Measurements from ENCODE around the gene SLC4A4.

Gene SLC4A4

DNA sequence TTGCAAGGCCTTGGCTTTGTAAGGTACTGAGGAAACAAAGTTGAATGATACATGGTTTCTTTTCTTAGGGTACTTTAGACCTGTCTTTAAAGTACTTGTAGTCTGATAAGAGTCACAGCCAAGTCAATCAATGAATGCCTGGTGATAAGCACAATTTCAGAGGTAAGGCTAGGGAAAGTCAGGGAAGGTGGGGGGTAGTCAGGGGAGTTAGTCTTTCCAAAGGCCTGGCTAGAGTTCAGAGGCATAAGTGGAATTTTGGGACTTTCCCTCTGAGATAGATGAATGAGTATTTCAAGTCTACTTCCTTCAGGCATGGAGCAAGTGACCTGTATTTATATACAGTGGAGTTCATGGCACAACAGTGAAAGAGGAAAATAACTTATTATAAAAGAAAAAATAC lies 78.3 kb downstream of the SLC4A4 start:
- no peak for FAIRE-seq

- no peak for FAIRE-seq
Measured at GRCh38 chr4:71426381-71427042, 87.7 kb downstream of the SLC4A4 start.

- FAIRE-seq, result no peak
Measured at GRCh38 chr4:71429106-71429505, 90.3 kb downstream of the SLC4A4 start.

DNA sequence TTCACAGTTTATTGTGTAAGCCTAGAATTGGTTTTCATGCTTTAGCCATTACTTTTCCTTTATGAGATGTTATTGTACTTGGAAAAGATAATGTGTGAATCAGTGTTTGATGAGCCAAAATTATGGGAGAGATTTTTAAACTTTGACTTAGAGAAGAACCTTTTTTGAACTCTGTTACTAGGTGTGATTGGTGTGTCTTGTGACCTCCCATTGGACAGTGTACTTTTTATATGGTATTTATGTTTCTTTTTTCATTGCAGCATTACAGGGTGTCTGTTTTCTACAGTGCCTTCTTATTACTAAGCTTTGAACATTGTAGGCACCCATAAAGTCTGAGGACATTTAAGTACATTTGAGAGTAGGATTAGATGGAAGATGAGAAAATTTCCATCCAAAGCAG lies 91.1 kb downstream of the SLC4A4 start:
- FAIRE-seq, result no peak

GRCh38 chr4:71430609-71431008 lies 91.8 kb downstream of the SLC4A4 start:
- no peak for FAIRE-seq

- no peak for FAIRE-seq
Measured at GRCh38 chr4:71440612-71441011, 101.8 kb downstream of the SLC4A4 start.

GRCh38 chr4:71441186-71442169 lies 102.7 kb downstream of the SLC4A4 start:
- no peak for FAIRE-seq

DNA sequence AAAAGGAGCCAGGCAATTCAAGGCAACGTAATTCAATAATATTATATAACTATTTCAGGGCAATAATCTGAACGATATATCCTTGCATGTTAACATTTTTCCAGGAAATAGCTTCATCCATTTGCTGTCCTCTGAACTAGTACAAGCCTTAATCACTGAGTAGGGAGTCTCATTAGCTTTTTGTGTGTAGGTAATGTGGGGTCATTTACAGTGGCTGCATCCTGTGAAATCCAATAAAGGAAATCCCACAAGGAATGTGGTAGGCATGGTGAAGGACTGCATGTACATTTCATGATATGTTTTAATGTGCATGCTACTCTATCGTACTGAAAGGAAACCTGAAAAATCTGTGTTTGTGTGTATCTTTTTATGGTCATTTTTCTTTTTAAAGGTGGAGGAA lies 103.5 kb downstream of the SLC4A4 start:
- FAIRE-seq, result no peak

DNA sequence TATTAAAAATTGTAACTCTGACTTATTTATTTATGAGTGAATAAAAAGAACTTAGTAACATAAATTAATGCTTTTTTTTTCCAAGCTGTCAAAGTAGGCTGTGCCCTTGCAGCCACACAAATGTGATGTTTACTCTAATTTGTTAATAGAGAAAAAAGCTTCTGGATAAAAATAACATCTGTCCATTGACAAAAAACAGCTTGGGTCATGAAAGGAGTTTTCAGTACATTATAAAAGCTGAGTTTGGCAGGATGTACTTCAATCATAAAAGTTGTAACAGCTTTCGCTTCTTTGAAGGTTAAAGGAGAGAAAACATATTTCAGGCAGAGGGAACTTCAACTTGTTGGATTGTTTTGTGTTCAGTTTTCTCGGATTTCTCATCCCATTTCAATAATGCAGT lies 105.6 kb downstream of the SLC4A4 start:
- no peak for FAIRE-seq

DNA sequence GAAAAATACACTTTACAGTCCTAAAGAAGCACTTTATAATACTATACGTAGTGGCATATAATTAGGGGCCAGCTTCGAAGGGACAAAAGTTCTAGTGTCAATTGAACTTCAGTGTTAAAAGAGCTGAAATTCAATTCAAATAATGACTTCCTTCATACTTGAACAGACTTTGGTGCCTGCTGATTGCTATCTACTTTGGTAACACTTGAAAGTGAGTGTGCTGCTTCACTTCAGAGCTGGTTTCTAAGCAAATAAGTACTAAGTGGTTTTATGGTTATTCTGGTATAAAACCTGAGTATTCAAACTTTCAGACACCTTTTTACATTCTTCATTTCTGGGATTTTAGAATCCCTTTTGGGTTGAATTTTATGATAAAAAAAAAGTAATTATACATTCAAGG lies 107.0 kb downstream of the SLC4A4 start:
- no peak for FAIRE-seq

DNA sequence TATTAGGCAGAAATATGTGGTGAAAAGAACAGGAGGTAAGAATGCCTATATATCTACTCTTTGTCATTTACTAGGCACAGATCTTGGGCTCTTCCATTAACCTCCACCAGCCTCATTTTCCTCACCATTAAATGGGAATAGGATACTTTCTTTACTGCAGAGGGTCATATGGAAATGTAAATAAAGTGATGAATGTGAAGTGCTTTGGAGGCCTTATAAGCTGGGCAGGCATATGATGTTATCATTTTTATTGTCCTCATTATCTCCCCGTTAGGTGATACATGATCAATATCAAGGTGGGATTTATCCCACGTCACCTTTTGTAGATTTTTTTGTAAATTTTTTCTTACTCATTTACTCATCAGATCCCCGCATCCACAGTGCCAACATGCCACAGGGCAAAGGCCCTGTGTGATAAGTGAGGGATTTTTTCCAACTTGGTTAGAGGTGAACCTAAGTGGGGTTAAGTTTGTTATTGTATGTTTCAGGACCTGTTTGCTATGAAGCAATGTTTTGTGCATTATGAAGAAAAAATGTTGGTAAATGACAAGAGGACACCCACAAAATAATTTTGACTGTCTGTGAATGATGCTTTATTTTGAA lies 107.8 kb downstream of the SLC4A4 start:
- no peak for FAIRE-seq

DNA sequence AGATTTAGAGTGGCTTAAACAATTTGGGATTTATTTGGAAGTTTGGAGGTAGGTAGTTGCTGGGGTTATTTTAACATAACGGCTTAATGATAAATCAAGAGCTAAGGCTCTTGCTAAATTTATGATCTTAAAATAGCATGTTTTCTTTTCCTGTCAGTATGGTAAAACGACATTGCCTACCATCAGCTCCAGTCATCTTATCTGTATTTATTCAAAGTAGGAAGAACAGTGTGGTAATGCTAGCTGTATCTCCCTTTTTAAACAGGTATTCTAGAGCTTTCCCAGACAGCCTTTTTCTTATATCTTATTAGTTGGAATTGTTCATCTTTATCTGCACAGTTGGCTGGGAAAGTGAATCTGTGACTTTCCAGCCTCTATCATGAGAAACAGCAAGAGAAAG lies 110.2 kb downstream of the SLC4A4 start:
- FAIRE-seq, result no peak

DNA sequence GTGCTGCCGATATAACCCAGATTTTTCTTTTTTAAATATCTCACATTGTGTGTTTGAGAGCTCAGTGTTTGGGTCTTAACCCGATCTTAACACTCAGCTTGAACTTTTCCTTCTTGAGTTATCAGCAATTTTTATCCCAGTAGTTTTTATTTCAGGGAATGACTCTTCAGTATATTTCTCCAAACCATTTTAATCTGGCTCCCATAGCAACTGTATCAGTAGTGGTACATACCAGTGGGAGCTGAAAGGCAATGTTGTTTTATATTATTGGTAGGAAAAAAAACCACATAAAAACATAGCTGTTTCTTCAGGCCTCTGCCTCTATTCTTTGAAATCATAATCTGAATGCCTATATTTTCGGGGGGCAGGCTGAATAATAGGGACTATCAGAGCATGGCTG lies 111.1 kb downstream of the SLC4A4 start:
- FAIRE-seq, result no peak

DNA sequence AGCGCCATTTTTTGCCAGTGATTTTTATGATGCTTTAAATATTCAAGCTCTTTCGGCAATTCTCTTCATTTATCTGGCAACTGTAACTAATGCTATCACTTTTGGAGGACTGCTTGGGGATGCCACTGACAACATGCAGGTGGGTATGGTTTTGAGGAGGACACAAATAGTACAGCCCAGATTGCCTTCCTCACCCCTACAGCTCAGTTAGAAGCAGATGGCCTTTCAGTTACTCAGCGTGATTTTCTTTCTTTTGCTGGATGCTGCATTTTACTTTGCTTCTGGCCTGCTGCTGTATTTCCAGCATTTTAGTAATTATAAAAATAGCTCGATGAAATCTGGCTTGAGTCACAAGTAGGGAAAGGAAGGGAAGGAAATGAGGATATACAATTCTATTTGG lies 114.7 kb downstream of the SLC4A4 start:
- no peak for FAIRE-seq

- FAIRE-seq, result no peak
Measured at GRCh38 chr4:71456841-71457240, 118.0 kb downstream of the SLC4A4 start.

DNA sequence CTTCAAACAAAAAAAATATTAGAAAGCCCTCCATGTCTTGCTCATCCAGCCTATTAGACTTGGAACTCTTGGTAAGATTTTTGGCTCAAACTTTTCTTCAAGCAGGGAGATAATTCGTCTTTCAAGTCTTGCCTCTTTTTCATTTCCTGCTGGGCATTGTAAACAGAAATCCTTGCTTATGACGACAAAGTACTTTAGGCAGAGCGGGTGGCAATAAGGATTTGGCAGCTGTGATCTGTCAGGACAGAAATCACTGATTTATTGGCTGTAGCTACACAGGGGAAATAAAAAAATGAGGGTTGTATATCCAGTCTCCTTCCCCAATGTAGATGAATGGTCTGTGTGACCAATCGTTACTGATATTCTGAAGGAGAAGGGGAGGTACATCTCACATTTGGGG lies 121.6 kb downstream of the SLC4A4 start:
- FAIRE-seq, result no peak

GRCh38 chr4:71461422-71461821 lies 122.6 kb downstream of the SLC4A4 start:
- FAIRE-seq, result no peak

- FAIRE-seq, result no peak
Measured at GRCh38 chr4:71466775-71467174, 128.0 kb downstream of the SLC4A4 start.

DNA sequence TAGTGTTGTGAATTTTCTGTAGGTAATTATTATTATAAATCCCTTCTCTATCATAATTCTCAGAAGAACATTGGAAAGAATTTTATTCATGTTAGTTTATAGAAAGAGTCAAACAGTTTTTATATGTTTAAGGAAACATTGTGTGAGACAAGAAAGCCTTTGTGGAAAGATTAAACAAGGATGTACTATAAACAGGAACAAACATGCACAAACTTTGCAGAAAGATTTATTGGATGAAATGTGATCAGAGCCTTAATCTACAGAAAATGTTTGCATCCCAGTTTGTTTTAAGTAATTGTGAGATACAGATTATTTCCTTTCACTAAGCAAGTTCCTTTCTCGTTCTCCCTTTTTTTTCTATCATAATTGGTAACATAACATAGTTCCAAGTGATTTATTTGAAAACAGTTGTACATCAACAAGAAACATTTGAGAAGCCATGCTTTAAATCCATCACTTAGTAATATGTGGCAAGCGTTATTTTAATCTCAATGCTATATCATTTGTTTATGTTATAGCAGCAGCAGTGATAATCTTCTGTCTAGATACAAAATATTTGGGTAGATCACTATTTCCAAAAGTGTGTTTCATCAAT lies 129.4 kb downstream of the SLC4A4 start:
- no peak for FAIRE-seq

DNA sequence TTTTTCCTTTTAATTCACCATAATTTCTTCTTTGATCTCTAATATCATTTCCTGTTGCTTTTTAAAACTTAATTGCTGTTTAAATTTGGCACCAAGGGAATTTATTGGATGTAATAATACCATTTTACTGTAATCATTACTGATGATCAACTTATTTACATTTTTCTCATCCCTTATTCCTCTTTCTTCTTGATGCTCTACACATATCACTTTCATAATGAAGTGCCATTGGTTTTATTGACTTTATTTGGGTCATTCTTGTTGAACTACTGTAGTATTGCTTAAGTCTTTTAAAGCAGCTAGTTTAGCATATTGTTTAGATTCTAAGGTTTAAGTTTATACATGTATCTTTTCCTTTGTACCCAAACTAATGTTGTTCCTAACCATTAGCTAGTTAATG lies 130.7 kb downstream of the SLC4A4 start:
- FAIRE-seq, result no peak

- no peak for FAIRE-seq
Measured at GRCh38 chr4:71470524-71470923, 131.7 kb downstream of the SLC4A4 start.

DNA sequence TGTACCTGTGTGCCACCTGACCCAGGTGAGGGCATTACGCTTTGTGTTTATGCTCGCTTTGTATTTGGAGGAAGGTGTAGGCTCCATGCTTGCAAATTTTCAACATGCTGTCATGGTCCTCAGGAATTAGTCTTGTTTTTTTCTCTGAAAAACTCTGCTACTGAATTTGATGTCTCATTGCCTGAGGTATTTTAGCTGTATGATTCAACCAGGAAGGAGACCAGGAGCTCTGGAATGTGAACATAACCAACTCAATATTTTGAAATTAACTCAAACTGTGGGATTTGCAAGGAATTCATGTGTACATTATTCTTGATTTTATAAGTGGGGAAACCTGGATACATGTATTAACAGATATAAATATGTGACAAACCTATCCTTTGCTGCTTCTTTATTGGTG lies 134.1 kb downstream of the SLC4A4 start:
- FAIRE-seq, result no peak

GRCh38 chr4:71473541-71474240 lies 134.9 kb downstream of the SLC4A4 start:
- no peak for FAIRE-seq
